Neural cell (in vitro differentiated cells): ENCODE measurements around the gene CARMIL1.

Source experiments
- EZH2 ChIP-seq: fragments of 200-600, 300-800 bp; shearing (Covaris generic), sonication (generic); IDR thresholded peaks from 2 replicates; pipeline ENCODE4 v1.6.1; 2014; ENCODE audit warnings: antibody characterized with exemption, low read length, borderline replicate concordance, mild to moderate bottlenecking; ENCODE audit not compliant: insufficient read depth, poor library complexity, severe bottlenecking
- POLR2AphosphoS5 ChIP-seq: IDR thresholded peaks from 2 replicates; pipeline ENCODE4 v1.6.1; 2012

DNA sequence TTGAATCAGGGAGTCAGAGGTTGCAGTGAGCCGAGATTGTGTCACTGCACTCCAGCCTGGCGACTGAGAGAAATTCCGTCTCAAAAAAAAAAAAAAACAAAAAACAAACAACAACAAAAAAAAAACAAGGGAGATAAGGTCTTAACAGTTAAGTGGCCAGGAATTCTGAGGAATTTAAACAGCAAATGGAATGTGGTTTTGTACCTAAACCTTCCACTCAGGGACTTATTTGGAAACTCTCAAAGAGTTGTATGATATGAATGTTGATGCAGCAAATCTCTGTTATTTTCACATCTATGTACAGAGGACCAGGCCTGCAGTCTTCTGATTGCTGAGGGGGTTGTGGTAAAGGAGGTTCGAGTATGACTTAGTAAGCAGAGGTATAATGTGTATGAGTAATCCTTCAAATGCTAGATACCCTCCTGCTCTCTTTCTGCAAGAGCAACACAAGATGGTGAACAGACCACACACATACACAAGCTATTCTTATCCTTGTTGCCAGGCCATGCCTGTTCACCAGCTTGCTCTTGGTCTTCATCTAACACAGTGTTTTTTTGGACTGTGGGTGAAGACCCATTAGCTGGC, 197.9 kb downstream of the CARMIL1 start:
- TF ChIP-seq POLR2AphosphoS5, result no peak
- TF ChIP-seq EZH2, result no peak
